HG03442 (cell line): ENCODE data around the gene BLCAP.

ENCODE experiments used
- ATAC-seq: cut with Tn5 transposase; IDR thresholded peaks from one replicate; pipeline ENCODE4 v1.9.1; 2021; ENCODE audit warnings: mild to moderate bottlenecking, moderate library complexity; ENCODE audit not compliant: unreplicated experiment

The BLCAP gene

GRCh38 chr20:37518059-37518458, 9.6 kb downstream of the BLCAP start:
- no peak for ATAC-seq

GRCh38 chr20:37516811-37517750, 10.6 kb downstream of the BLCAP start:
- ATAC-seq: no peak

- no peak for ATAC-seq
These were observed 11.8 kb downstream of the BLCAP start for GRCh38 chr20:37515876-37516275.

- ATAC-seq: no peak
These were observed 13.8 kb downstream of the BLCAP start for GRCh38 chr20:37513779-37514359.

GRCh38 chr20:37511610-37512275, 15.9 kb downstream of the BLCAP start:
- no peak for ATAC-seq

- no peak for ATAC-seq
These were observed 17.4 kb downstream of the BLCAP start for GRCh38 chr20:37510226-37510625.

- ATAC-seq: no peak
These were observed 21.4 kb downstream of the BLCAP start for GRCh38 chr20:37506152-37506725.

GRCh38 chr20:37505263-37506151, 22.2 kb downstream of the BLCAP start:
- no peak for ATAC-seq

GRCh38 chr20:37504404-37505096, 23.1 kb downstream of the BLCAP start:
- no peak for ATAC-seq

GRCh38 chr20:37503256-37503927, 24.3 kb downstream of the BLCAP start:
- ATAC-seq: no peak

- no peak for ATAC-seq
These were observed 25.0 kb downstream of the BLCAP start for GRCh38 chr20:37502654-37503053.

GRCh38 chr20:37501940-37502339, 25.7 kb downstream of the BLCAP start:
- ATAC-seq: no peak

GRCh38 chr20:37500311-37500710, 27.4 kb downstream of the BLCAP start:
- ATAC-seq: no peak

GRCh38 chr20:37498066-37498665, 29.5 kb downstream of the BLCAP start:
- no peak for ATAC-seq

GRCh38 chr20:37494796-37495195, 32.9 kb downstream of the BLCAP start:
- ATAC-seq: no peak

GRCh38 chr20:37494301-37494700, 33.4 kb downstream of the BLCAP start:
- ATAC-seq: no peak

- ATAC-seq: no peak
These were observed 34.7 kb downstream of the BLCAP start for GRCh38 chr20:37492945-37493344.

- no peak for ATAC-seq
These were observed 35.5 kb downstream of the BLCAP start for GRCh38 chr20:37492096-37492625.
